ENCODE data around the gene AFF2.

DNA sequence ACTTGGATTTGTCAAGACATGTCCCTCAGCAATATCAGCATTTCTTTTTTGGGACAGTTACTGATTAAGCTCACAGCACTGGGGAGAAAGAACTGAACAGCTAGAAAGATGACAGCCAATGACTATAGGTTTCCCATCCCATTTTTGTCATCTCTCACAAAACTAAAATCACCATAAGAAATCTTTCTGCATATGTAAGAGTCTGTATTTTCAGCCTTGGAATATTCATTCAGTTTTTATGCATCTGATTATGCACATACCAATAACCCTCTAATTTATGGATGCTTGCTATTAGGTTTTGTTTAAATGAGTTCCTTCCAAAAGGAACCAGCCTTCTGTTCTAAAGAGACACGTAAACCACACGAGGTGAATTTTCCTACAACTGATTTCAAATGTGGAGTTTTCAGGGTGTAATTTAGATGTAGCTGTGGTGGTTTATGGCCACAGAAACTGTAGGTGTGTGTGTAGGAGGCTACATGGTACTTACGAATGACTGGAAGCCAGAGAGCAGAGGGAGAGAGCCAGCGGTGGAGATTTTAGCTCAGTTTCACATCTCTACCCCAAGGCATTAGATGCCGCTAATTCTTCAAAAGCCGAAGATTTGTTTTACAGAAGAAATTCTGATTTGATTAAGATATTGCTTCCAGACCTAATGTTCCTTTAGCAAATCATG lies 55.3 kb downstream of the AFF2 start:
- TF ChIP-seq ZNF565 (CRISPR knock-in tag; conservative IDR thresholded peaks at IDR 0.05; ENCODE audit: low read depth) (no peak), POU6F1 (CRISPR knock-in tag; IDR thresholded peaks at IDR 0.05; ENCODE audit: borderline replicate concordance, low read depth) (no peak), BACH2 (CRISPR knock-in tag; IDR thresholded peaks at IDR 0.05; ENCODE audit: borderline replicate concordance) (no peak)
- TF ChIP-seq, protein P1, sequence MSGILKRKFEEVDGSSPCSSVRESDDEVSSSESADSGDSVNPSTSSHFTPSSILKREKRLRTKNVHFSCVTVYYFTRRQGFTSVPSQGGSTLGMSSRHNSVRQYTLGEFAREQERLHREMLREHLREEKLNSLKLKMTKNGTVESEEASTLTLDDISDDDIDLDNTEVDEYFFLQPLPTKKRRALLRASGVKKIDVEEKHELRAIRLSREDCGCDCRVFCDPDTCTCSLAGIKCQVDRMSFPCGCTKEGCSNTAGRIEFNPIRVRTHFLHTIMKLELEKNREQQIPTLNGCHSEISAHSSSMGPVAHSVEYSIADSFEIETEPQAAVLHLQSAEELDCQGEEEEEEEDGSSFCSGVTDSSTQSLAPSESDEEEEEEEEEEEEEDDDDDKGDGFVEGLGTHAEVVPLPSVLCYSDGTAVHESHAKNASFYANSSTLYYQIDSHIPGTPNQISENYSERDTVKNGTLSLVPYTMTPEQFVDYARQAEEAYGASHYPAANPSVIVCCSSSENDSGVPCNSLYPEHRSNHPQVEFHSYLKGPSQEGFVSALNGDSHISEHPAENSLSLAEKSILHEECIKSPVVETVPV (CRISPR knock-in tag; IDR thresholded peaks at IDR 0.05) = no peak
- TF ChIP-seq, protein P2, sequence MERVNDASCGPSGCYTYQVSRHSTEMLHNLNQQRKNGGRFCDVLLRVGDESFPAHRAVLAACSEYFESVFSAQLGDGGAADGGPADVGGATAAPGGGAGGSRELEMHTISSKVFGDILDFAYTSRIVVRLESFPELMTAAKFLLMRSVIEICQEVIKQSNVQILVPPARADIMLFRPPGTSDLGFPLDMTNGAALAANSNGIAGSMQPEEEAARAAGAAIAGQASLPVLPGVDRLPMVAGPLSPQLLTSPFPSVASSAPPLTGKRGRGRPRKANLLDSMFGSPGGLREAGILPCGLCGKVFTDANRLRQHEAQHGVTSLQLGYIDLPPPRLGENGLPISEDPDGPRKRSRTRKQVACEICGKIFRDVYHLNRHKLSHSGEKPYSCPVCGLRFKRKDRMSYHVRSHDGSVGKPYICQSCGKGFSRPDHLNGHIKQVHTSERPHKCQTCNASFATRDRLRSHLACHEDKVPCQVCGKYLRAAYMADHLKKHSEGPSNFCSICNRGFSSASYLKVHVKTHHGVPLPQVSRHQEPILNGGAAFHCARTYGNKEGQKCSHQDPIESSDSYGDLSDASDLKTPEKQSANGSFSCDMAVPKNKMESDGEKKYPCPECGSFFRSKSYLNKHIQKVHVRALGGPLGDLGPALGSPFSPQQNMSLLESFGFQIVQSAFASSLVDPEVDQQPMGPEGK (CRISPR knock-in tag; IDR thresholded peaks at IDR 0.05; ENCODE audit: borderline replicate concordance) = no peak
